Keratinocyte (primary cell): ENCODE data around the gene ADCY7. TPM values are rescaled to one million over a fixed set of nuclear protein-coding genes. Genes with fewer than 3 reads are reported as not detected.

ENCODE experiments used
- DNase-seq: peaks from one replicate; pipeline ENCODE4 v3.0.0-alpha.2; 2011; ENCODE audit warnings: low read depth, missing footprints, low spot score
- FAIRE-seq: peaks from 2 replicates; lab custom pipeline; 2011; peaks lifted over from hg19 to GRCh38; lab: Jason Lieb, UNC
- H2AFZ ChIP-seq: 2 replicates; pipeline ENCODE4 v1.6.0; 2012; ENCODE audit warnings: low read length, control low read depth, inconsistent platforms; ENCODE audit not compliant: control insufficient read depth
- H3K27ac ChIP-seq: 2 replicates; pipeline ENCODE4 v1.5.1; 2011; ENCODE audit warnings: low read length; ENCODE audit not compliant: control insufficient read depth, insufficient read depth
- H3K27me3 ChIP-seq: 3 replicates; pipeline ENCODE4 v1.6.0; 2011; ENCODE audit warnings: low read length; ENCODE audit not compliant: control insufficient read depth, insufficient read depth; ENCODE audit errors: extremely low read depth
- H3K36me3 ChIP-seq, 2 experiments: 2 replicates in 1 of 2; 3 replicates in 1 of 2; pipeline ENCODE4 v1.5.1; 2011; ENCODE audit warnings: low read length in 2 of 2, mild to moderate bottlenecking in 1 of 2; ENCODE audit not compliant: control insufficient read depth in 2 of 2, insufficient read depth in 2 of 2; ENCODE audit errors: extremely low read depth in 1 of 2
- H3K4me1 ChIP-seq: 3 replicates; pipeline ENCODE4 v1.5.1; 2011; ENCODE audit warnings: low read length; ENCODE audit not compliant: control insufficient read depth, insufficient read depth; ENCODE audit errors: extremely low read depth
- H3K4me2 ChIP-seq: 3 replicates; pipeline ENCODE4 v1.6.0; 2011; ENCODE audit warnings: low read depth, low read length; ENCODE audit not compliant: control insufficient read depth, insufficient read depth; ENCODE audit errors: extremely low read depth
- H3K4me3 ChIP-seq, 3 experiments: fragments of 200-600 bp in 1 of 3; sonication (generic) in 1 of 3; 2 replicates in 2 of 3; 3 replicates in 1 of 3; pipeline ENCODE4 v1.5.1; 2011 to 2016; ENCODE audit warnings: low read length in 3 of 3, mild to moderate bottlenecking in 3 of 3, control low read depth in 2 of 3, inconsistent platforms in 1 of 3, low read depth in 1 of 3, mixed read lengths in 1 of 3, mixed run types in 1 of 3, moderate library complexity in 1 of 3; ENCODE audit not compliant: control insufficient read depth in 2 of 3, insufficient read depth in 2 of 3; ENCODE audit errors: extremely low read depth in 1 of 3
- H3K79me2 ChIP-seq: 2 replicates; pipeline ENCODE4 v1.6.0; 2012; ENCODE audit warnings: low read length; ENCODE audit not compliant: control insufficient read depth, insufficient read depth
- H3K9ac ChIP-seq: 3 replicates; pipeline ENCODE4 v1.6.0; 2011; ENCODE audit warnings: low read length; ENCODE audit not compliant: control insufficient read depth, insufficient read depth; ENCODE audit errors: extremely low read depth
- H3K9me1 ChIP-seq: 3 replicates; pipeline ENCODE4 v1.6.0; 2011; ENCODE audit warnings: low read length; ENCODE audit not compliant: control insufficient read depth, insufficient read depth; ENCODE audit errors: extremely low read depth
- H3K9me3 ChIP-seq: 2 replicates; pipeline ENCODE4 v1.5.1; 2012; ENCODE audit warnings: low read depth, low read length; ENCODE audit not compliant: control insufficient read depth
- H4K20me1 ChIP-seq: 3 replicates; pipeline ENCODE4 v1.6.0; 2011; ENCODE audit warnings: low read length; ENCODE audit not compliant: control insufficient read depth, insufficient read depth; ENCODE audit errors: extremely low read depth
- EZH2 ChIP-seq: IDR thresholded peaks from one replicate; pipeline ENCODE4 v1.6.1; 2012; ENCODE audit warnings: inconsistent platforms, mild to moderate bottlenecking, low read length, moderate library complexity
- dilution Hi-C: fragments of 300-500 bp; cut with MboI; formaldehyde crosslinking; loops from one replicate; pipeline ENCODE4 v1.7.0; 2020; ENCODE audit warnings: low sequenced_read_pairs; ENCODE audit not compliant: extremely low pct_ligation_motif_present
- polyA plus RNA-seq, 5 experiments: library from polyadenylated mRNA; depleted of rRNA in 3 of 5; stranded (reverse) in 3 of 5; stranded (forward) in 1 of 5; unstranded in 1 of 5; fragments of >200 nt; gene quantifications; 1 replicate in 1 of 5; 2 replicates in 3 of 5; 3 replicates in 1 of 5; pipeline versions ENCODE4 v1.2.1 to v1.2.3, GENCODE V29; 2011 to 2012; ENCODE audit warnings: missing spikeins in 2 of 5, low read depth in 1 of 5, low replicate concordance in 1 of 5
- TF ChIP-seq, protein P1 (sequence below), 3 experiments: IDR thresholded peaks in 1 of 3; conservative IDR thresholded peaks in 1 of 3; optimal IDR thresholded peaks in 1 of 3; 2 replicates in 2 of 3; 3 replicates in 1 of 3; pipeline versions ENCODE3 to v1.5.1; 2011; ENCODE audit warnings: low read length in 3 of 3, mild to moderate bottlenecking in 3 of 3, moderate library complexity in 2 of 3, control low read depth in 1 of 3, inconsistent platforms in 1 of 3; ENCODE audit not compliant: insufficient read depth in 2 of 3; ENCODE audit errors: extremely low read depth in 1 of 3

The ADCY7 gene
- polyA plus RNA-seq, 1 donor (not counting 4 experiments of a cell fraction or from before 2014, with no cell fraction given): 5.1 TPM

DNA sequence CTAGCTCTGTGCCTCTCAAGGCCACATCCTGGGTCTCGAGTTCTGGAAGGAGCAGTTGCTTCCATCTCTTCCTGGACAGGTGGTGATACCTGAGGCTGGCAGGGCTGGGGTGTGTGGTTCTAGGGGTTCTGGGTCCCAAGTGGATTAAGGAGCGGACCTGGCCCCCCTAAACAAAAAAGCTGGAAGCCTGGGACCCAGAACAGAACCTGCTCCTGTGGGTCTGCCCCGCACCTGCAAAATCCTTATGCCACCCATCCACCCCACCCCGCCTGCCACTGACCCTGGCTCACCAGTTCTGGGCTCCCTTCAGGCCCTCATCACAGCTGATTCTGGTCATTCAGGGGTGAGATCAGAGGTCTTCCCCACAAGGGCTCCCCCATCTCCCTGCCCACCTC, 44.8 kb downstream of the ADCY7 start:
- DNase-seq (no peak), FAIRE-seq (no peak)
- H3K4me1 ChIP-seq: peaks cover 6% of the 10 kb centered on the region
- H3K27me3 ChIP-seq: no peaks in the 10 kb centered on the region
- H3K9ac ChIP-seq: no peak overlapping the region
- no peak overlapping the region for H3K4me2 ChIP-seq
- no peaks in the 10 kb centered on the region for H3K9me3 ChIP-seq
- H3K36me3 ChIP-seq: peaks cover 15 to 18% of the 10 kb centered on the region in 2 experiments
- TF ChIP-seq, protein P1, sequence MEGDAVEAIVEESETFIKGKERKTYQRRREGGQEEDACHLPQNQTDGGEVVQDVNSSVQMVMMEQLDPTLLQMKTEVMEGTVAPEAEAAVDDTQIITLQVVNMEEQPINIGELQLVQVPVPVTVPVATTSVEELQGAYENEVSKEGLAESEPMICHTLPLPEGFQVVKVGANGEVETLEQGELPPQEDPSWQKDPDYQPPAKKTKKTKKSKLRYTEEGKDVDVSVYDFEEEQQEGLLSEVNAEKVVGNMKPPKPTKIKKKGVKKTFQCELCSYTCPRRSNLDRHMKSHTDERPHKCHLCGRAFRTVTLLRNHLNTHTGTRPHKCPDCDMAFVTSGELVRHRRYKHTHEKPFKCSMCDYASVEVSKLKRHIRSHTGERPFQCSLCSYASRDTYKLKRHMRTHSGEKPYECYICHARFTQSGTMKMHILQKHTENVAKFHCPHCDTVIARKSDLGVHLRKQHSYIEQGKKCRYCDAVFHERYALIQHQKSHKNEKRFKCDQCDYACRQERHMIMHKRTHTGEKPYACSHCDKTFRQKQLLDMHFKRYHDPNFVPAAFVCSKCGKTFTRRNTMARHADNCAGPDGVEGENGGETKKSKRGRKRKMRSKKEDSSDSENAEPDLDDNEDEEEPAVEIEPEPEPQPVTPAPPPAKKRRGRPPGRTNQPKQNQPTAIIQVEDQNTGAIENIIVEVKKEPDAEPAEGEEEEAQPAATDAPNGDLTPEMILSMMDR (optimal IDR thresholded peaks at IDR 0.05 in 1 of 3, IDR thresholded peaks at IDR 0.05 in 1 of 3, conservative IDR thresholded peaks at IDR 0.05 in 1 of 3; ENCODE audit: extremely low read depth in 1 of 3, insufficient read depth in 2 of 3, low read length in 3 of 3): no peak
- TF ChIP-seq EZH2: no peak
- H3K9me1 ChIP-seq: peaks cover 2% of the 10 kb centered on the region
- no peak overlapping the region for H2AFZ ChIP-seq
- H4K20me1 ChIP-seq: no peaks in the 10 kb centered on the region
- dilution Hi-C loops: no loop called here
- H3K4me3 ChIP-seq: no peak overlapping the region
- H3K79me2 ChIP-seq: no peaks in the 10 kb centered on the region
- no peak overlapping the region for H3K27ac ChIP-seq

DNA sequence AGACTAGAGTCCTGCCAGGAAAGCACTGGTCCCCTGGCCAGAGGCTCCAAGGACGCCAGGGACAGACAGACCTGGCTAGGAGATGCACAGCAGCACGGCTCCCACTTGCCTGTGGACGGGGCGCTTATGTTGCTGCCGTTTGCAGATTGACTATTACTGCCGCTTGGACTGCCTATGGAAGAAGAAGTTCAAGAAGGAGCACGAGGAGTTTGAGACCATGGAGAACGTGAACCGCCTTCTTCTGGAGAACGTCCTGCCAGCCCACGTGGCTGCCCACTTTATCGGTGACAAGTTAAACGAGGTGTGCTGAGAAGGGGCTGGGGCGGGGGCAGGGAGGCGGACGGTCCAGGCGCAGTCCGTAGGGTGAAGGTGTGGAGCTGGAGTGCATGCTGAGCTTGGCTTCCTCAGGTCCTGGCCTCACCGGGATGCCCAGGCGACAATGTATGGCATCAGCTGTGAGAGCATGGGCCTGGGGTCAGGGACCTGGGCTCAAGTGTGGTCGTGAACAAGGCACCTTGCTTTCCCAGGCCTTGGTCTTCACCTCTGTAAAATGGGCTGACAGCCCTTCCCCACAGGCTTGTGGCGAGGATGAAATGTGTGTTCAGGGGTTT, 45.6 kb downstream of the ADCY7 start:
- Histone ChIP-seq H3K4me3 (no peak overlapping the region), H3K36me3 (peaks cover 21 to 24% of the 10 kb centered on the region in 2 experiments)
- no peak for FAIRE-seq

More for the DNA sequence above, 45.6 kb downstream of the ADCY7 start:
- no peaks in the 10 kb centered on the region for H3K27me3 ChIP-seq
- no peak overlapping the region for H3K4me2 ChIP-seq
- H3K9me3 ChIP-seq: no peaks in the 10 kb centered on the region
- peaks cover 2% of the 10 kb centered on the region for H3K9me1 ChIP-seq
- no peak overlapping the region for H3K27ac ChIP-seq
- DNase-seq: no peak
- dilution Hi-C loops: no loop called here
- H4K20me1 ChIP-seq: no peaks in the 10 kb centered on the region
- peaks cover 6% of the 10 kb centered on the region for H3K4me1 ChIP-seq
- no peak overlapping the region for H3K9ac ChIP-seq
- H3K79me2 ChIP-seq: no peaks in the 10 kb centered on the region
- TF ChIP-seq, protein P1 (optimal IDR thresholded peaks at IDR 0.05 in 1 of 3, IDR thresholded peaks at IDR 0.05 in 1 of 3, conservative IDR thresholded peaks at IDR 0.05 in 1 of 3; ENCODE audit: extremely low read depth in 1 of 3, insufficient read depth in 2 of 3, low read length in 3 of 3): no peak
- TF ChIP-seq EZH2: no peak
- no peak overlapping the region for H2AFZ ChIP-seq
